Large intestine (tissue), 12 donors: Measurements from ENCODE around the gene COL16A1. TPM values are rescaled to one million over a fixed set of nuclear protein-coding genes. Genes with fewer than 3 reads are reported as not detected.
A peak's percentile ranks its signal among the peaks of the same experiment; 100 is the strongest.

Experiments used
- DNase-seq, 2 donors: peaks; one replicate each; pipeline versions ENCODE4 v3.0.0 to v3.0.0-alpha.2; 2013
- H3K27ac ChIP-seq: one replicate; pipeline ENCODE4 v1.5.1; 2013; ENCODE audit warnings: low read length
- H3K27me3 ChIP-seq: 2 replicates; pipeline ENCODE4 v1.6.1; 2013; ENCODE audit warnings: low read length; ENCODE audit not compliant: control insufficient read depth, insufficient read depth
- H3K36me3 ChIP-seq: 2 replicates; pipeline ENCODE4 v1.6.1; 2013; ENCODE audit warnings: low read length; ENCODE audit not compliant: control insufficient read depth, insufficient read depth
- H3K4me1 ChIP-seq: one replicate; pipeline ENCODE4 v1.6.1; 2013; ENCODE audit warnings: low read length; ENCODE audit not compliant: control insufficient read depth, insufficient read depth
- H3K4me3 ChIP-seq: one replicate; pipeline ENCODE4 v1.5.1; 2013; ENCODE audit warnings: low read length
- H3K9me3 ChIP-seq: one replicate; pipeline ENCODE4 v1.6.1; 2013; ENCODE audit warnings: mild to moderate bottlenecking, low read depth, low read length, moderate library complexity; ENCODE audit not compliant: control insufficient read depth
- WGBS: methylation state at CpG from one replicate; pipeline ENCODE4 v1.1.5; 2013; ENCODE audit warnings: low lambda C conversion rate; ENCODE audit not compliant: insufficient coverage; 5-methylcytosine and 5-hydroxymethylcytosine counted together
- long read RNA-seq, 11 donors: transcript quantifications; one replicate each; lab custom pipeline, GENCODE V29; 2026
- polyA plus RNA-seq: library from polyadenylated mRNA; unstranded; fragments of 120-200 nt; gene quantifications from one replicate; pipeline ENCODE4 v1.2.1, GENCODE V29; 2013

COL16A1 gene
- 188 TPM for polyA plus RNA-seq
- long read RNA-seq, donor 1, full-length matches to known transcripts = 1 of 7 reads
- long read RNA-seq, donor 1, partial matches to known transcripts = 6 of 7 reads
- long read RNA-seq, donor 1, other reads (novel, unspliced or antisense) = 0 of 7 reads
- long read RNA-seq, donor 2, partial matches to known transcripts = 30 of 37 reads
- long read RNA-seq, donor 2, other reads (novel, unspliced or antisense) = 6 of 37 reads
- long read RNA-seq, donor 3 = 0 reads
- long read RNA-seq, donor 4 = 0 reads
- long read RNA-seq, donor 5, full-length matches to known transcripts = 1 of 1 reads
- long read RNA-seq, donor 5, partial matches to known transcripts = 0 of 1 reads
- long read RNA-seq, donor 5, other reads (novel, unspliced or antisense) = 0 of 1 reads
- long read RNA-seq, donor 6, partial matches to known transcripts = 18 of 19 reads
- long read RNA-seq, donor 6, other reads (novel, unspliced or antisense) = 0 of 19 reads
- long read RNA-seq, donor 7, full-length matches to known transcripts = 2 of 7 reads
- long read RNA-seq, donor 7, partial matches to known transcripts = 5 of 7 reads
- long read RNA-seq, donor 7, other reads (novel, unspliced or antisense) = 0 of 7 reads
- long read RNA-seq, donor 8, partial matches to known transcripts = 34 of 35 reads
- long read RNA-seq, donor 8, other reads (novel, unspliced or antisense) = 0 of 35 reads
- long read RNA-seq, donor 9, full-length matches to known transcripts = 1 of 16 reads
- long read RNA-seq, donor 9, partial matches to known transcripts = 15 of 16 reads
- long read RNA-seq, donor 9, other reads (novel, unspliced or antisense) = 0 of 16 reads
- long read RNA-seq, donor 10, partial matches to known transcripts = 16 of 23 reads
- long read RNA-seq, donor 10, other reads (novel, unspliced or antisense) = 6 of 23 reads
- long read RNA-seq, donor 11, full-length matches to known transcripts = 1 of 7 reads
- long read RNA-seq, donor 11, partial matches to known transcripts = 6 of 7 reads
- long read RNA-seq, donor 11, other reads (novel, unspliced or antisense) = 0 of 7 reads

DNA sequence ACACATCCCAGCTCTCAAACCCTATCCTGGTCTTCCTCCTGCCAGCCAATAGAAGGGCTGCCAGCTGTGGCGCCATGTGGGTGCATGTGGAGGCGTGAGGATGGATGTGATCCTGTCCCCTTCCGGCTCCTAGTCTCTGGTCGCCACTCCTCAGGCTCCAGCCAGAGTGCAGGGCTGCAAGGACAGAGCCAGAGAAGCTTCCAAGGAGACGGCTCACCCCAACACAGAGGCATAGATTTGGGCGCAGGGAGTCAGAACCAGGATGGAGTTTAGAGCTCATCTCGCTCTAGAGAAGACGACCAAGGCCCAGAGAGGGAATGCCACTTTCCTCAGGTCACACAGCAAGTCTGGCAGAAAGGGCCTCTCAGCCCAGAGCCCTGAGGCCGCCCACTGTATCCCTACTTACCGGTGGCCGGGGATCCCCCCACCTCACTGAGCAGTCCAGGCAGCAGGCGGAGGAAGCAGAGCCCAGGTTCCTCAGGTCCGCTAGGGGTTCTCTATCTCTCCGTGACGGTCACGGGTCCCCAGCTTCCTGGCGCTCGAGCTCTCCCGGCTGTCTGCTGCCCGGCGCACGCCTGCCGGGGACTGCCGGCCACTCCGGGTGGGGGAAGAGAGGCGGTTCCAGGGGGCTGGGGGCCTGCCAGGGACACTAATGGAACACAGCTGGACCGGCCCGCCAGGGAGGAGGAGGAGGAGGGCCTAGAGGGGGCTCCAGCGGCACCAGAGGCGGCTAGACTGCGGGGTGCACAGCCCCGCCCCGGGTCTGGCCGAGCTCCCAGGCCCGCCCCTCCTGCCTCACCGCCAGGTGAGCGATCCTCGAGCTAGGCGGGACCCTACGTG lies at the start of gene COL16A1:
TSS of gene COL16A1 (minus strand) at position 587 of the 840 bp plus-strand sequence. CDS start 1,824 bp downstream, outside the sequence.
- H3K27ac ChIP-seq = peak within 1 kb of the TSS; percentile 95
- peaks cover 15% of the 10 kb centered on the region for H3K36me3 ChIP-seq
- peak; percentile 71 to 83 for DNase-seq
- H3K4me3 ChIP-seq = peak within 1 kb of the TSS; percentile 61
- WGBS = no CpG with 5 or more reads among the region's 40 CpGs
- H3K9me3 ChIP-seq = no peaks in the 10 kb centered on the region
- H3K4me1 ChIP-seq = peaks cover 50% of the 10 kb centered on the region
- peaks cover 7% of the 10 kb centered on the region for H3K27me3 ChIP-seq

DNA sequence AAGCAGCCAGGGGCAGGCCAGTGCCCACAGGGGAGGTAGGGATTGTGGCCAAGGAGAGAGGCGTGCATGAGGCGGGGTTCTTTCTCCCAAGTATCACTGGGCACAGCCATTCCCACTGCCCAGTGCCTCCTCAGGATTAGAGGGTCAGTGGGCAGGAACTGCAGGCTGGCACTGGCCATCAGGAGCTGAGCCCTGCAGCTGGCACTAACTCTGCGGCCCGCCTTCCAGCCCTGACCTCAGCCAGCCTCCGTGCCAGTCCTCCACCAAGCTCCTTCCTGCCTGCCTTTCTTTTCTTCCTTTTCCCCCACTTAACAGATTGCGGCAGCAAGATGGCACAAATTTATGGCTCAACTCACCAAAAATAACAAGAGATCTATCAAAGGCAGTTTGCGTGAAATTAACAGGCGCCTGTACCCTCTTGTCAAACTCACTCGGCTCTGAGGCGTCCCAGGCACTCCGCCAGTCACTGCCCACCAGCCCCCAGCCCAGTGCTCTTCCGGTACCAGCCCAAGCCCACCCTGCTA lies 49.2 kb upstream of the COL16A1 start:
- Histone ChIP-seq H3K27ac (no peak overlapping the region), H3K36me3 (no peaks in the 10 kb centered on the region)
- WGBS = no CpG with 5 or more reads among the region's 12 CpGs

DNA sequence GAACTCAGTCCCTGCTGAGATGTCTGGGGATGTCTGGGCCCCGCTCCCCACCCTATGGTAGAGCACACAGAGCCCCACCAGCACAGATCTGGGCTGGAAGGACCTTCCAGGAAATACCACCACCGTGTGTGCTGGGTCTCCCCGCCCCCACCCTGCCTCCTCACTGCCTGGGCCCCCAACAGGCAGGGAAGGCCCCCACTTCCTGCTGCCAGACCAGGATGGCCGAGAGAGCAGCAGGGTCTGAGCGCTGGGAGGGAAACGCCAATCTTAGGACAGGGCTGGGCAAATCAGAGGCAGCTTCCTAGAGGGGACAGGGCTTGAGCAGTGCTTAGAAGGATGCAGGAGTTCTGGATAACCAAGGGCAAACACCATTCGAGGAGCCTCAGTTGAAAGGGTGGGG lies 48.4 kb upstream of the COL16A1 start:
- Histone ChIP-seq H3K4me1 (peaks cover 73% of the 10 kb centered on the region), H3K27me3 (no peaks in the 10 kb centered on the region), H3K36me3 (no peaks in the 10 kb centered on the region), H3K27ac (no peak overlapping the region), H3K9me3 (peaks cover 3% of the 10 kb centered on the region), H3K4me3 (no peak overlapping the region)
- DNase-seq = no peak
- no CpG with 5 or more reads among the region's 7 CpGs for WGBS

More for the DNA sequence above, 49.2 kb upstream of the COL16A1 start:
- H3K4me1 ChIP-seq = peaks cover 65% of the 10 kb centered on the region
- DNase-seq = no peak
- H3K4me3 ChIP-seq = no peak overlapping the region
- H3K9me3 ChIP-seq = peaks cover 3% of the 10 kb centered on the region
- no peaks in the 10 kb centered on the region for H3K27me3 ChIP-seq

DNA sequence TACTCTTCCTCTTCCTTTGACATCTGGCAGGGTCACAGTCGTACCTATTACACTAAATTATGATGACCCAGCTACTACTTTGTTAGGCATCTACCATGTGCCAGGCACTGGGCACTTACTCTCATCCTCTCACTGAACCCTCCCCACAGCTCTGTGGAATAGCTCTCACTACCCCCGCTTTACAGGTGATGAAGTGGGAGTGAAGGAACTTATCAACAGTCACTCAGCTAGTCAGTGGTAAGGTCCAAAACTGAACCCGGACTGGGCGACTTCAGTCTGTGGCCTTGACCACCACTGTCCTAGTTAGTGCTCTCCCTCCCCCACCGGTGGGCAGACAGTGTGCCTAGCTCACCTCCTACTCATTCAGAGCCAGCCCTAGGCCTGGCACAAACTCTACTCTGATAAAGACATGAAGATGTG lies 48.0 kb upstream of the COL16A1 start:
- Histone ChIP-seq H3K4me1 (peaks cover 77% of the 10 kb centered on the region), H3K27me3 (no peaks in the 10 kb centered on the region), H3K36me3 (no peaks in the 10 kb centered on the region), H3K27ac (no peak overlapping the region), H3K9me3 (peaks cover 3% of the 10 kb centered on the region), H3K4me3 (no peak overlapping the region)
- no peak for DNase-seq
- 80% methylated on average over 1 of the region's 5 CpGs for WGBS

DNA sequence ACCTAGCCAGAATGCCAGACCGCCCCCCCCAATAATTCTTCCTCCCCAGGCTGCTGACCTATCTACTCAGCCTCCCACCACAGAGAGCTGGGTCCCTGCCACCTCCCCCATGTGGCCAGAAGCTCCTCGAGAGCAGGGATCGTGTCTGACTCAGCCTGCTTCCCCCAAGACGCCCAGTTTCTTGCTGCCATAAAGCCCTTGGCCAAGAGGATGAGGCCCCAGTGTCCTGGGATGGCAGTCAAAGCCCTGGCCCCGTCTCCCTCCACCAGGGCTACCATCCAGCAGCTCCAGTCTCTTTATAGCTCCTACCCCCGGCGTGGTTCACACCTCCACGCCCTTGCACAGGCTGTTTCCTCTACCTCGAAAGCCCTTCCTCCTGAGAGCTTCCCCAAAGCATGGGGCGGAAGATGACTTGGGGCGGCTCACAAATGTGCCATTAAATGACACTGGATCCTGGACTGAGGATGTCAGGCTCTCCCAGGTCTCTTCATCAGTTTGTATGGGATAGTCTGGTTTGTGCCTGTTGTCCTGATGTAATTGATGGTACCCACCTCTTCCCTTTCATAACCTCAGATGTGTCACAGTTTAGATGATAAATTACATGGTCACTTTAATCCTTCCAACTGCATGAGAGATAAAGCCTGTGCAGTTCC lies 47.2 kb upstream of the COL16A1 start:
- peaks cover under 1% of the 10 kb centered on the region for H3K9me3 ChIP-seq
- WGBS = no CpG with 5 or more reads among the region's 11 CpGs
- no peaks in the 10 kb centered on the region for H3K27me3 ChIP-seq
- peaks cover 86% of the 10 kb centered on the region for H3K4me1 ChIP-seq
- no peaks in the 10 kb centered on the region for H3K36me3 ChIP-seq
- peak overlapping the region; percentile 66 for H3K27ac ChIP-seq
- DNase-seq = peak in 1 of 2 donors; percentile 69
- no peak overlapping the region for H3K4me3 ChIP-seq

DNA sequence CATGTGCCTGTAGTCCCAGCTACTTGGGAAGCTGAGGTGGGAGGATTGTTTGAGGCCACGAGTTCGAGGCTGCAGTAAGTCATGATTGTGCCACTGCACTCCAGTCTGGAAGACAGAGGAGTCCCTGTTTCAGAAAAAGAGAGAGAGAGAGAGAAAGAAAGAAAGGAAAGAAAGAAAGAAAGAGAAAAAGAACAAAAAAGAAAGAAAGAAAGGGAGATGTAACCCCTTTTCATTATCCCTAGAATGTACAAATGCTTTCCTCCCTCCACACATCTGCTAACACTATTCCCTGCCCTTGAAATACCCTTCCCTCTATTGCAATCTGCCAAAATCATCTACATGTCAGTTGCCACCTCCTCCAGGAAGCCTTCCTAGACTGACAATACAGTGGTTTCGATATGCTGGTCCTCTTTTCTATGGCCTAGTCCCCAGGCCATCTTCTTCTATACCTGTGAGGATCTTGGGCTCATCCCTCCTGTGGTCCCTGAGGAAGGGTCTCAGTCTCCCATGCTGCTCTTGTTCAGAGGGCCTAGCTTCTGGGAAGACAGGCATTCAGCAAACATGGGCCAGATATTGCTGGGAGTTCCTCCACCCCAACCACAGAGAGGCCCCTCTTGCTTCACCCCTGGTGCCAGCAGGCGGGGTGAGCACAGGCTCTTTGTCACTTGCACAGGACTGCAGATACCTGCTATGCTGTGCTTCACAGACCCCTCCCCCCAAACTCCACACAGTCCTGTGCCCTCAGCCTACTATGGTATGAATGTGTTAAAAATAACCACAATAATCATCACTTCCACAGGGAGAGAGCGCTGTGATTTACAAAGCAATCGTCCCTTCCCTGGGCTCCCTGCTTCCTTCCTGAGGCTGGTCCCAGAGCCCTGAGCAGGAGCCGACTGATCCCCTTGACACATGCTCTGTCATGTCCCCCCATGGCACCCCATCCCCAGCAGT lies 46.2 kb upstream of the COL16A1 start:
- Histone ChIP-seq H3K36me3 (no peaks in the 10 kb centered on the region), H3K27ac (peak overlapping the region; percentile 66), H3K4me3 (no peak overlapping the region), H3K9me3 (no peaks in the 10 kb centered on the region), H3K4me1 (peaks cover 95% of the 10 kb centered on the region), H3K27me3 (no peaks in the 10 kb centered on the region)
- WGBS = 100% methylated on average over 2 of the region's 7 CpGs
- DNase-seq = no peak

DNA sequence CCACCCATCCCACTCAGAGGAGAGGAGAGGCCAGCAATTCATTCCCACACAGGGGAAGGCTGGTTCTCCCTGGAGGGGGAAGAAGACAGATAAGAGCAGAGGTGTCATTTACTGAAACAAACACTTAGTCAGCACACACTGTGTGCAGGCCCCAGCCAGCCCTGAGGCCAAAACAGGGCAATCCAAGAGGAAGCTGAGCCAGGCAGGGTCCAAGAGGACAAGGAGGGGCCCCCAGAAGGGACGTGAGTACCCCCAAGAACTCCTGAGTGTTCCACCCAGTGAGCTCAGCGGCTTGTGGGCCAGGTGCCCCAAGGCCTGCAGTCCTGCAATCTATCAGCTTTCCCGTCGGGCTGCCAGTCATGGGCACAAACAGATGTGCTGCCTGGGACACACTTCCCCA lies 44.5 kb upstream of the COL16A1 start:
- H3K27me3 ChIP-seq = no peaks in the 10 kb centered on the region
- no CpG with 5 or more reads among the region's 4 CpGs for WGBS
- H3K27ac ChIP-seq = peak overlapping the region; percentile 84

DNA sequence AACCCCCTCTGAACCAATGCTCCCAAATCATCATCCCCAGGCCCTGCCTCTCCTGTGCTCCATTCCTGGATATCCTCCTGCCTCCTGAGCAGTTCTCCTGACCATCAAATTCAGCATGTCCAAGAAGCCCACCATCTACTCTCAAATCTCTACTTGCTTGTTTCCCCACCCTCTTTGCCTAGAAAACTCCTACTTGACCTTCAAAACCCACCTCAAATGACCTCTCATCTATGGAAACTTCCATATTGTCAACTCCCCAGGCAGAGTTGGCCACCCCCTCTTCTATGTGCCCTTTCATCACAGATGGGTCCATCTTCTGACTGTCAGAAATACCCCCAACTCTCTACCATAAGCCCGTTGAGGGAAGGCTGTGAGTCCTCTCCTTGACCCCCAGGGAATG lies 43.5 kb upstream of the COL16A1 start:
- Histone ChIP-seq H3K9me3 (no peaks in the 10 kb centered on the region), H3K4me3 (no peak overlapping the region), H3K27ac (peak overlapping the region; percentile 69), H3K36me3 (no peaks in the 10 kb centered on the region), H3K27me3 (no peaks in the 10 kb centered on the region), H3K4me1 (peaks cover 85% of the 10 kb centered on the region)
- WGBS = no CpG with 5 or more reads among the region's 1 CpG
- no peak for DNase-seq

More for the DNA sequence above, 44.5 kb upstream of the COL16A1 start:
- Histone ChIP-seq H3K9me3 (no peaks in the 10 kb centered on the region), H3K4me3 (no peak overlapping the region), H3K36me3 (no peaks in the 10 kb centered on the region), H3K4me1 (peaks cover 93% of the 10 kb centered on the region)
- peak; percentile 93 to 97 for DNase-seq
